ENCODE results near the gene NR0B2. TPM values are rescaled to one million over a fixed set of nuclear protein-coding genes. Genes with fewer than 3 reads are reported as not detected.
A peak's percentile ranks its signal among the peaks of the same experiment; 100 is the strongest.
"Not testable (repeated sequence)": the region's sequence is repeated elsewhere in the genome, so short reads cannot be mapped to it uniquely, and the experiment has no call there.

NR0B2 gene
- total RNA-seq, 2 experiments from 2014 or later, result not detected

GRCh38 chr1:26879793-26880192, 34.0 kb downstream of the NR0B2 start:
- H3K27ac ChIP-seq (ENCODE audit: low read depth, low read length, poor library complexity, severe bottlenecking), result no peak overlapping the region
- no TSS peak for BruUV-seq (replicated peaks)
- H2AFZ ChIP-seq (ENCODE audit: low read length), result no peak overlapping the region
- H3K4me3 ChIP-seq (ENCODE audit: low read depth, low read length, poor library complexity, severe bottlenecking), result no peak overlapping the region
- H3K9me3 ChIP-seq (ENCODE audit: low read length), result no peaks in the 10 kb centered on the region
- no peak overlapping the region for H3K4me2 ChIP-seq (ENCODE audit: low read length)
- TF ChIP-seq CTCF (conservative IDR thresholded peaks at IDR 0.05; ENCODE audit: low read length) (no peak), EZH2phosphoT487 (IDR thresholded peaks at IDR 0.05; ENCODE audit: borderline replicate concordance, low read depth, low read length) (no peak)
- peaks cover 83% of the 10 kb centered on the region for H3K36me3 ChIP-seq (ENCODE audit: insufficient read depth, low read length)
- ChIA-PET CTCF (ENCODE audit: unreplicated experiment) (no interaction called here), POLR2A (interaction anchor here (1.2 kb wide), 1 partner anchor 10 kb away, joined by 3 read pairs; no protein-coding TSS in a partner anchor)
- H3K79me2 ChIP-seq (ENCODE audit: insufficient read depth, low read depth, low read length), result no peaks in the 10 kb centered on the region
- no peaks in the 10 kb centered on the region for H3K9me2 ChIP-seq (ENCODE audit: insufficient read depth, low read length)
- H4K20me1 ChIP-seq (ENCODE audit: insufficient read depth, low read length), result no peaks in the 10 kb centered on the region
- intact Hi-C loops (cut with micrococcal nuclease; ENCODE audit: unreplicated experiment), result loop anchor here (5.0 kb wide), 1 partner anchor 277 kb away; no protein-coding TSS in a partner anchor
- DNase-seq (ENCODE audit: low spot score), result no peak
- H3K4me1 ChIP-seq (ENCODE audit: insufficient read depth, low read length, poor library complexity, severe bottlenecking), result peaks cover 10% of the 10 kb centered on the region

- TSS peak; percentile 49 for BruUV-seq (replicated peaks)
- no peaks in the 10 kb centered on the region for H3K9me2 ChIP-seq (ENCODE audit: insufficient read depth, low read length)
- no peak overlapping the region for H3K4me3 ChIP-seq (ENCODE audit: low read depth, low read length, poor library complexity, severe bottlenecking)
- no peak for TF ChIP-seq CTCF (conservative IDR thresholded peaks at IDR 0.05; ENCODE audit: low read length)
- no peak for TF ChIP-seq EZH2phosphoT487 (IDR thresholded peaks at IDR 0.05; ENCODE audit: borderline replicate concordance, low read depth, low read length)
- H2AFZ ChIP-seq (ENCODE audit: low read length), result no peak overlapping the region
- POLR2A ChIA-PET, result interaction anchor here (1.0 to 1.3 kb wide), 2 partner anchors 14 to 18 kb away, joined by 4 read pairs; no protein-coding TSS in a partner anchor
- DNase-seq (ENCODE audit: low spot score), result no peak
- no peaks in the 10 kb centered on the region for H3K79me2 ChIP-seq (ENCODE audit: insufficient read depth, low read depth, low read length)
- intact Hi-C loops (cut with micrococcal nuclease; ENCODE audit: unreplicated experiment), result loop anchor here (5.0 kb wide), 1 partner anchor 275 kb away; no protein-coding TSS in a partner anchor
- no peaks in the 10 kb centered on the region for H4K20me1 ChIP-seq (ENCODE audit: insufficient read depth, low read length)
- H3K36me3 ChIP-seq (ENCODE audit: insufficient read depth, low read length), result peaks cover 64% of the 10 kb centered on the region
- H3K27ac ChIP-seq (ENCODE audit: low read depth, low read length, poor library complexity, severe bottlenecking), result peak overlapping the region; percentile 12
- peaks cover 10% of the 10 kb centered on the region for H3K4me1 ChIP-seq (ENCODE audit: insufficient read depth, low read length, poor library complexity, severe bottlenecking)
- H3K9me3 ChIP-seq (ENCODE audit: low read length), result no peaks in the 10 kb centered on the region
- H3K4me2 ChIP-seq (ENCODE audit: low read length), result peak overlapping the region; percentile 49
- CTCF ChIA-PET (ENCODE audit: unreplicated experiment), result no interaction called here
Observed at GRCh38 chr1:26877326-26877725, 36.4 kb downstream of the NR0B2 start.

- H3K27ac ChIP-seq (ENCODE audit: low read depth, low read length, poor library complexity, severe bottlenecking), result no peak overlapping the region
- H3K4me3 ChIP-seq (ENCODE audit: low read depth, low read length, poor library complexity, severe bottlenecking), result no peak overlapping the region
- no peak overlapping the region for H2AFZ ChIP-seq (ENCODE audit: low read length)
- peaks cover 42% of the 10 kb centered on the region for H3K36me3 ChIP-seq (ENCODE audit: insufficient read depth, low read length)
- peaks cover 10% of the 10 kb centered on the region for H3K4me1 ChIP-seq (ENCODE audit: insufficient read depth, low read length, poor library complexity, severe bottlenecking)
- no TSS peak for BruUV-seq (replicated peaks)
- no peaks in the 10 kb centered on the region for H3K9me3 ChIP-seq (ENCODE audit: low read length)
- TF ChIP-seq EZH2phosphoT487 (IDR thresholded peaks at IDR 0.05; ENCODE audit: borderline replicate concordance, low read depth, low read length) (no peak), CTCF (conservative IDR thresholded peaks at IDR 0.05; ENCODE audit: low read length) (no peak)
- intact Hi-C loops (cut with micrococcal nuclease; ENCODE audit: unreplicated experiment), result loop anchor here (5.0 kb wide), 1 partner anchor 273 kb away; no protein-coding TSS in a partner anchor
- no peak for DNase-seq (ENCODE audit: low spot score)
- H3K9me2 ChIP-seq (ENCODE audit: insufficient read depth, low read length), result no peaks in the 10 kb centered on the region
- H3K4me2 ChIP-seq (ENCODE audit: low read length), result no peak overlapping the region
- CTCF ChIA-PET (ENCODE audit: unreplicated experiment), result interaction anchor here (0.6 kb wide), 1 partner anchor 273 kb away, joined by 3 read pairs; no protein-coding TSS in a partner anchor
- POLR2A ChIA-PET, result interaction anchor here (0.5 kb wide), 1 partner anchor 8 kb away, joined by 4 read pairs; no protein-coding TSS in a partner anchor
- no peaks in the 10 kb centered on the region for H3K79me2 ChIP-seq (ENCODE audit: insufficient read depth, low read depth, low read length)
- no peaks in the 10 kb centered on the region for H4K20me1 ChIP-seq (ENCODE audit: insufficient read depth, low read length)
Observed at GRCh38 chr1:26874896-26875295, 38.9 kb downstream of the NR0B2 start.

GRCh38 chr1:26873097-26873496, 40.7 kb downstream of the NR0B2 start:
- H3K4me2 ChIP-seq (ENCODE audit: low read length); intact Hi-C loops (cut with micrococcal nuclease; ENCODE audit: unreplicated experiment); H2AFZ ChIP-seq (ENCODE audit: low read length); BruUV-seq (replicated peaks); H3K4me3 ChIP-seq (ENCODE audit: low read depth, low read length, poor library complexity, severe bottlenecking); H4K20me1 ChIP-seq (ENCODE audit: insufficient read depth, low read length); CTCF ChIA-PET (ENCODE audit: unreplicated experiment); DNase-seq (ENCODE audit: low spot score); H3K9me3 ChIP-seq (ENCODE audit: low read length); H3K79me2 ChIP-seq (ENCODE audit: insufficient read depth, low read depth, low read length); H3K27ac ChIP-seq (ENCODE audit: low read depth, low read length, poor library complexity, severe bottlenecking); H3K9me2 ChIP-seq (ENCODE audit: insufficient read depth, low read length): not testable (repeated sequence)
- Histone ChIP-seq H3K36me3 (ENCODE audit: insufficient read depth, low read length) (peaks cover 27% of the 10 kb centered on the region; the same call in 1 of the 2 replicates), H3K4me1 (ENCODE audit: insufficient read depth, low read length, poor library complexity, severe bottlenecking) (peaks cover 10% of the 10 kb centered on the region)
- POLR2A ChIA-PET, result interaction anchor here (0.7 kb wide), 1 partner anchor 81 kb away, joined by 3 read pairs; no protein-coding TSS in a partner anchor

Measured in OCI-LY7 (cell line).